GM15510 (cell line): Measurements from ENCODE around the gene CEMIP.

Experiments
- POLR2A ChIP-seq: IDR thresholded peaks from 3 replicates; pipeline ENCODE4 v1.6.1; 2011; ENCODE audit warnings: borderline replicate concordance; ENCODE audit not compliant: insufficient read length; ENCODE audit errors: extremely low read depth

CEMIP gene

GRCh38 chr15:80773122-80773551, 6.0 kb upstream of the CEMIP start:
- no peak for TF ChIP-seq POLR2A

GRCh38 chr15:80773792-80774352, 5.3 kb upstream of the CEMIP start:
- no peak for TF ChIP-seq POLR2A

GRCh38 chr15:80774486-80774885, 4.7 kb upstream of the CEMIP start:
- TF ChIP-seq POLR2A: no peak

- no peak for TF ChIP-seq POLR2A
Measured at GRCh38 chr15:80775338-80775737, 3.8 kb upstream of the CEMIP start.

DNA sequence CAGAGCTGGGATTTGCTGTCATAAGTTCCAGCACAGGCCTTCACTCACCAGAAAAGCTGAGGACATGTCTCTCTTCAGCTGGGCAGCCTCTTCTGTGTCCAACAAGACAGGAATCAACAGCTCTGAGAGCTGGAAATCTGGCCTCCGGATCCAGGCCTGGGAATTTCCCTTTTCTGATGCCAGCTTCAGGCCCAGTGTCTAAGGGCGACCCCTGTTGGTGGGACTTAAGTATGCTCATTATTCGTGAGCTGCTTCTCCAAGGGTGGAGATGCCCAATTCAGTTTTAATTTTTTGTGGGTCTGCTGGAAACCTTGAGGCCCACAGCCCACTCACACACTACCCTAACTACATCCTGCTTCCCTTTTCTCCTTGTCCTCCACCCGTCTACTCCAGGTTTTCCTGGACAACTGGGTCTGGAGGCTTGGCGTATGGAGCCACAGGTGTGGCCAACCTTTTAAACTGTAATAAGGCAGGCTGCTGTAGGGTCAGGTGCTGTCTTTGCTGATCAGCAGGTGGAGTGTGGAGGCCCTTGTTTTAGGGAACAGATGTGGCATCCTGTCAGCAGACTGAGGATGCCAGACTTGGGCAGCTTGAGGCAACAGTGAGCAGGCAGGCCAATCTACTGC, 2.6 kb upstream of the CEMIP start:
- TF ChIP-seq POLR2A: no peak

DNA sequence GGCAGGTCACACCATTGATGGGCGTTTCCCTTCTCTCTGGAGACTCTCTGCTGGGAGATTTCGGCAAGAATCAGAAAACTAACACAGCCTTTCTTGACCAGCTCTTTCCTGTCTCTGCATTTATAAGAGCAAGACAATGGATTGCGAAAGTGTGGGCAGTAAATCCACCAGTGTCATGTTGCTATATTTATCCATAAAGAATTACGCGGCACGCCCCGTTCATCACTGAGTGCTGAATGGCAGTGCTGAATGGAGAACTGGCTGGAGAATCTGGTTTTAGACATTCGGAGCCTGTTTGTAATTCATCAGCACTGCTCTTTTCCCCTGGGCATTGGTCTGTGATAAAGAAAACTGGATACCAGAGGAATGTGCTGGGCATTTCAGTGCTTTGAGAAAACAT, 2.0 kb upstream of the CEMIP start:
- no peak for TF ChIP-seq POLR2A

- no peak for TF ChIP-seq POLR2A
Measured at GRCh38 chr15:80777826-80778620, 1.1 kb upstream of the CEMIP start.

DNA sequence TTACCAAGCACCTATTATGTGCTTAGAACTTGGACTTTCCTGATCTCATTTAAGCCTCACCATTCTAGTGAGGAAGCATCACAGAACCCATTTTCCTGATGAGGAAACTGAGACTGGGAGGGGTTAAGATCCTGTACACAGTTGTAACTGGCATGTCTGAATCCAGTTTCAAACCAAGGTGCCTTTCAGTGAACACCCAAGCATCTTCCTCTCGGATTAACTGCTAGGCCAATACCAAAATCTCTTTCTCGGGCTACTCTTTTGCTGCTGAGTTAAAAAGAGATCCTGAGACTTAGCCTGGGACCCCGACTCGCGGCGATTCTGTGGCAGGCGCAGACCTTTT, 578 bp upstream of the CEMIP start:
- TF ChIP-seq POLR2A: no peak

DNA sequence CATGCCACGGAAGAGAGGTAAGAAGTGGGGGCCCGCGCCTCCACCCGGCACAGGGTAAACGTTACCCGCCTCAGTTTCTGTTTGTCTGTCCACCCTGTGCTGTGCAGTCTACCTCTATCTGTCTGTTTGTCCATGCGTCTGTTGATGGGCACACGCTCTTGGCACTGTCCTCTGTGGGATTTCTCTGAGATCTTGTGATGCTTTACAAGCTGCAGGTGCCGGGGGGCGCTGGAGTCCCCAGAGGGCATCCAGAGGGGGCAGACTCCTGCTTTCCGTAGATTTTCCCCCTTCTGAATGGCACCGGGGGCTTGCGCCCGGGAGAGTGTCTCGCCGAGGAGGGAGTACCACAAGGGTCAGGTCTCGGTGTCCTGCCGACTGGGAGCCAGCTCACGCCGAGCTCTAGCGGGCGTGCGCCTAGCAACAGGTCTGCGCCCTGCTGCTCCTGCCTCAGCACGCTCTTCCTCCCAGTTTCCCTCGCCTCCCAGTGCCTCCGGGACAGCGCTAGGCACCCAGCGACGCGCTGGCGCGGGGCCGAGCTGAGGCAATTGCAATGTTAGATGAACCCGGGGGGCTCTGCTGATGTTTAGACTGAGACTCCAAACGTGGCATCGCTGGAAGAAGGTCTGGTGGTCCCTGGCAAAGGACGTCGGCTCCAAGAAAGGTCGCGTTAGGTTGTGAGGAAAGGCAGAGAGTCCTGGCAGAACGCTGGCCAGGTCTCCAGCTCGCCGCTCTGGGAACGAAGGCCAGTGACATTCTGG, 667 bp downstream of the CEMIP start:
- no peak for TF ChIP-seq POLR2A

GRCh38 chr15:80780416-80781221, 1.4 kb downstream of the CEMIP start:
- no peak for TF ChIP-seq POLR2A

DNA sequence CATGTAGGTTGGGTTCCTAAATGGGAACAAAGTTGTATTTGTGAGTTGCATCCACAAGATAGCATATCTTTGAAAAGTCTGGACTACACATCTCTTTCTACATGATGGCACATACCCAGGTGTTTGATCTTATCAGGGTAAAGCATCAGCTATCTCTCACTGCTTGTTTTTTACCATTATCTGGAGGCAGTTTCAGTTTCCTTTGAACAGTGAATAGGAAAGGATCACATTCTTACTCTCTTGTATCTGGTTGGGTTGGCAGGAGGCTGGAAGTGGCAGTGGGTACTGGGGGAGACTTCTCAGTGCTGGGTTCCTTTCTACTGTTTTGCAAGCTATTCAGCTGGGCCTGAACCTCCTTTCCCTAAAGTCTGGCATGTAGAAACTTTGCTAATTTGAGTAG, 4.1 kb downstream of the CEMIP start:
- TF ChIP-seq POLR2A: no peak

- no peak for TF ChIP-seq POLR2A
Measured at GRCh38 chr15:80785335-80785734, 6.2 kb downstream of the CEMIP start.

DNA sequence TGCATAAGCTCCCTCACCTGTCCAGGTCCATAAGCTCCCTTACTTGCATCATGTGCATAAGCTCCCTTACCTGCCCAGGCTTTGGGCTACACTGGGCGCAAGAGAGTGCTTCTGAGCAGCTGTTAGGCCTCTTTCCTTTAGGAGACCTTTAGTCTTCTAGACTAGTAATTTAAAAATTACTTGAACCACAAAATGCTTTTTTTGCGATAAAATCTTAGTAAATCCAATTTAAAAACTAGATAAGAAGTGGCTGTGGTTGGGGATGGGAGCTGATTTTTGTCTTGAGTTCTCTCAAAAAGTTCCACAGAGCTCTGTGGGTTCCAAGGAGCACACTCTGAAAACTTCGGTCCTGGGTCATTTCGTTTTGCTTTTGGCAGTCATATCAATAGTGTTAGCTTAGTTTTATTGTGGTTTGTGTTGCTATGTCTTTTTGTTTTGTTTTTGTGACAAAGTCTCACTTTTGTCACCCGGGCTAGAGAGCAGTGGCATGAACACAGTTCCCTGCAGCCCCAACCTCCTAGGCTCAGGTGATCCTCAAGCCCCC, 6.7 kb downstream of the CEMIP start:
- TF ChIP-seq POLR2A: no peak

GRCh38 chr15:80787316-80787715, 8.1 kb downstream of the CEMIP start:
- no peak for TF ChIP-seq POLR2A

- no peak for TF ChIP-seq POLR2A
Measured at GRCh38 chr15:80788536-80788935, 9.4 kb downstream of the CEMIP start.

GRCh38 chr15:80789296-80789695, 10.1 kb downstream of the CEMIP start:
- TF ChIP-seq POLR2A: no peak
